Measurements from ENCODE around the gene CNTNAP2.
A peak's percentile ranks its signal among the peaks of the same experiment; 100 is the strongest.
"Not testable (repeated sequence)": the region's sequence is repeated elsewhere in the genome, so short reads cannot be mapped to it uniquely, and the experiment has no call there.

CNTNAP2 gene

GRCh38 chr7:148385009-148385682, 2268.5 kb downstream of the CNTNAP2 start:
- no peak for DNase-seq

- DNase-seq, result no peak
Observed at GRCh38 chr7:148390381-148390780, 2273.8 kb downstream of the CNTNAP2 start.

- no peak for DNase-seq
Observed at GRCh38 chr7:148391591-148391990, 2275.0 kb downstream of the CNTNAP2 start.

- no peak for DNase-seq
Observed at GRCh38 chr7:148394582-148394981, 2278.0 kb downstream of the CNTNAP2 start.

DNA sequence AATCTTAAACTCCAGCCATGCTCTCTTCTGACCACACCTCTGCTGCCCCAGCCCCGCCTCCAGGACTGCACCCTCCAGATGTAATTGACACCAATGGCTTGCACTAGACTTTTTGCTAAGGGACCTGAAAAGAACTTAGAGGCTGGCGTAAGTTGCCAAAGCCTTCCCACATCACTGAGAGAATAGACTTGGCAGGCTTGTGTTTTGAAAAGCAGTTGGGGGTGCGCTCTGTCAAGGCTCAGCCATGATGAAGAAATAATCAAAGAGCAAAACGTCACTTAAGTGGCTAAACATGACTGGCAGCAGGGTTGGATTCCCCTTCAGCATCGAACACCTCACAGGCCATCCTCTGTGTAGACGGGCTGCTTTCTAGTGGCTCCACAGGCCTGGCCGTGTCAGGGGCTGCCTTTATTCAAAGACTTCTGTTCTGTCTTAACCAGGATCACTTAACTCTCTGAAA, 2278.8 kb downstream of the CNTNAP2 start:
- no peak for DNase-seq

DNA sequence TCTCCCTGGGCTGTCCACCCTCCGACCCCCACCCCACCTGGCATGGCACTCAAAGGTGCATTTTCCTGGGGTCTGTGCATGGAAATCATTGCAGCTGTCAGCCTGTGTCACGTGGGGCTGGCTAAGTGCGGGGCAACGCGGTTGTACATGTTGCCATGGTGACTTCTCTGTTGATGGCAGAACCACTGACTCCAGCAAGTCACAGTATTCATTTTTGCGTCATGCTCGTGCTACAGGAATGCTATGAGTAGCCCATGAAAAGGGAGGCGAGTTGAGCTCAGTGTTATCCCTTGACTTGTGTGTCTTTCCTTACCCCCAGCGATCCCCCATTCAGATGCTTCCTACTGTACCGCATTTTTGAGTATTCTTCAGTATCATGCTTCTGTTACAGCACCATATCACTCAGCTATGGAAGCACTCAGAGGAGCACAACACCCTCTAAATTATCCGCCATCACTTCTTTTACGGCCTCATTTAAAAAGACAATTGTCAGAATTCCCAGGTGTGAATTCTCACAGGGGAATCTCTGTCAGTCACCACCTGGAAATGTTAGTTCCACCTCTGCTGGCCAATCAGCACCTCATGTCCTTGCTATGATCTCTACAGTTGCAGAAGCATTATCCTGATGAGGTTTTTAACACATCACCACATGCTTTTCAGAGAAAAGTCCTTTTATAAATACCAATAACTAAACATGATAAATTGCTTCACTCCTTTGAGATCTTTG, 2279.6 kb downstream of the CNTNAP2 start:
- no peak for DNase-seq

GRCh38 chr7:148397056-148397455, 2280.5 kb downstream of the CNTNAP2 start:
- no peak for DNase-seq

GRCh38 chr7:148397551-148397950, 2280.9 kb downstream of the CNTNAP2 start:
- DNase-seq, result no peak

DNA sequence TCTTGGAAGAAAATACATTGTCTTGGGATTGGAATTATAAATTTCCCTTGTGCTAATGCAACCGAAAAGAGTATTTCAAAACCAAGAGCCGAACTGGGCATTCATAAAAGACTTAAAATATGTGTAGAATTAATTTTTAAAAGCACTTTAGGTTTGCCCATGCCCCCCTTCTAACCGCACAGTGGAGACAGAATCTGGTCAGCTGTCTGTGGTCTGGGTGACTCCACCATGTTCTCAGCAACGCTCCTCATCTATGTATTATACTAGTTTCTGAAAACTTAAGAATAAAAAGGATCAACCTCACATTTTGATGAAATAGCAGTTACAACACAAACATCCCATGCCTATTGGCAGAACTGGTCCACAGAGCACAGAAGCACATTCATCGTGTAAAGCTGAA, 2281.4 kb downstream of the CNTNAP2 start:
- DNase-seq, result no peak

DNA sequence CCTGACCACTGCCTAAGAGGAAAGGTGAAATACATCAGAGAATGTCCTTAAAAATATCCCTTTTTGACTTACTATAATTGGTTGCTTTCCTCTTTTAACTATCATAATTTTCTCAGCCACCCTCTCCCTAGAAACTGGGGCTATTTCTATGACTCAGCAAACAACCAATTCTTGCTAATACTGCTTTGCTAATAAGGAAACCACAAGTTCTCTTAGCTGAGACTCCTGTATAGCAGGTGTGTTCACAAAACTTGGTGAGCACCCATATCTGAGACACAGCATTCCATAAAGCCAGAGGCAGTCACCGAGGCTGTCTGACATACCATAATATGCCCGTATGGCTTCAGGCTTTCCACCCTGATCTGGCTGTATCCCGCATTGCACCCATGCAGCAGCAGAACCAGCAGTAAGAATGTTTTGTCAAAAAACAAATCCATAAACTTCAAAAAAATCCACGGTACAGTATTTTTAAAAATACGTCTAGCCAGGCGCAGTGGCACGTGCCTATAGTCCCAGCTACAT, 2282.3 kb downstream of the CNTNAP2 start:
- no peak for DNase-seq

DNA sequence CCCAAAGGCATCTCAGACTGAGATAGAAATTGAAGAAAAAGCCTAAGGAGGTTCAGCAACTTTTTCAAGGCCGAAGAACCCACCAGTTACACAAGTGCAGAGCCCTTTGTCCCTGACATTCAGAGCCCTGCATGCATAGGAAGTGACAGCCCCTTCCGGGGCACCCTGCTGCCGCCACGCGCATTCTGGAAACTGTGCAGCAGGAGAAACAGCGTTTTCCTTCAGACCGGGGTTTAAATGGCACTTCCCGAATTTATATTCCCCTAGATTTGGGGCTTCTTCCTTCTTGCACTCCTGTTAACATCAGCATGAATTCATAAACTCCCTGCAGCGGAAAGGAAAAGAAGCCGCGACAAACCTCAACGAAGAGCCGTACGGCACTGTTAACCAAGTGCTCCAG, 2283.5 kb downstream of the CNTNAP2 start:
- no peak for DNase-seq

DNA sequence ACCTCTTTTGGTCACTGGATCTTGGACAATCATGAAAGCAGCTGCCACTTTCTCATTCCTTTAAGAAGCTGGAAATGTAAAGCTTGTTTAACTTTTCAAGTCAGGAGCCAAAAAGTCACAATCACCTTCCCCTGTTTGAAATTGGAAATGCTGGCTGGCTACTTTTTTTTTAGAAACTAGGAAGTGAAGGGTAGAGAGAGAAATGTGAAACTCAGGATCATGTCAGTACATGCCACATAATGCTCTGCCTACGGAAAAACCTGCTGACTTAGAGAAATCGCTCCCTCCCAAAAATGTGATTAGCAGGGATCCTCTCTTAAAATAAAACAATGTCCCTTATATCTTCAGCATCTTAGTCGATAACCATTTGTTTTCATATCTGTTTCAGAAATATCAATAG, 2285.6 kb downstream of the CNTNAP2 start:
- DNase-seq, result peak; percentile 66

- DNase-seq, result no peak
Observed at GRCh38 chr7:148403466-148403993, 2286.9 kb downstream of the CNTNAP2 start.

DNA sequence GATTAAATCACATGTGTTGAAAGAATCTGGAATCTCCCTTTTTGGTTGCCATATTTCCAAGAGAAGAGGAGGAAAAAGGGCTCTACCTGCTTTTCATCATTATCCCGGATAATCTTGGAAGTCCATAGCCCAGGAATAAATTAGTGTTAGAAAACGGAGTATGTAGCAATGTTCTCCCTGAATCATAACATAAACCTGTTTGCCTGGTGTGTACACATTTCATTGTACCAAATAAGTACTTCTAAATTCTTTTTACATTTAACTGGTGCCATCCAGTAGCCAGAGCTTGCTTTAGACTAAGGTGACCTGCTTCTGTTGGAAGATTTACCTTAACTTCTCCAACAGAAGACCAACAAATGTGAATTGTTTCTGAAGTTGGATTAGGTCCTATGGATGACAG, 2291.7 kb downstream of the CNTNAP2 start:
- no peak for DNase-seq

DNA sequence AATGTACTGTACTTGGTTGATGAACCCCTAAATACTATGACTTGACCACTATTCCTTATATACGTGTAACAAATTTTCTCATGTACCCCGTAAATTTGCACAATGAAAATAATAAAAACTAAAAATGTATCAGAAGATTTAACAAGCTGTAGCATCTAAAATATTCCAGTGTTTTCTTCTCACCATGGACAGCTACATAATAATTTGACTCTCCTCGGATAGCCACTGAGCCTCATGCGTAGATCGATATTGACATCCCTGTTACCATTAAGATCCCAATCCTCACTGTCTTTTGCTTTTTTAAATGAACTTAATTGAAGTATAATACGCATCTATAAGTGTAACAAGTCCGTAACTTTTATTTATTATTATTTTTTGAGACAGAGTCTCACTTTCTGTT, 2294.3 kb downstream of the CNTNAP2 start:
- DNase-seq, result no peak

- no peak for DNase-seq
Observed at GRCh38 chr7:148412691-148413090, 2296.1 kb downstream of the CNTNAP2 start.

GRCh38 chr7:148419856-148420832, 2303.5 kb downstream of the CNTNAP2 start:
- no peak for DNase-seq

DNA sequence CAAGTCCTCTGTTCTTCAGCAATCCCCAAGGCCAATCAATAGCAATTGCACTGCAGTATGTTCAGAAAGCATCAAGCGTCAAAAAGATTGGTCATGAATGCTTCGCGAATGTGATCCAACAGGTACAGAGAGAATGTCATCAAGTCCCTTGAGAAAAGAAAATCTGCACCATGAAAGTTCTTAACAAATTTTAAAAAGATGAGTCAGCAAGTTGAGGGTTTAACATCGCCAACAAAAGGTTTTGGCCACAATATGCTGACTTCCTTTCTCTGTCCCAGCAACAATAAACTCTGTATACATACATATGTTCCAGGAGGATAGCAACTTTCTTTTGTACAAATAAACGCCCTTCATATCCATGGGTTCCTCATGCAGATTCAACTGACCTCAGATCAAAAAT, 2305.4 kb downstream of the CNTNAP2 start:
- no peak for DNase-seq

- DNase-seq, result not testable (repeated sequence)
Observed at GRCh38 chr7:148426393-148426792, 2309.8 kb downstream of the CNTNAP2 start.

GRCh38 chr7:148430690-148431089, 2314.1 kb downstream of the CNTNAP2 start:
- DNase-seq, result not testable (repeated sequence)

- no peak for DNase-seq
Observed at GRCh38 chr7:148433521-148434180, 2317.1 kb downstream of the CNTNAP2 start.

- no peak for DNase-seq
Observed at GRCh38 chr7:148434181-148434757, 2317.7 kb downstream of the CNTNAP2 start.

Data from NCI-H1105 (cell line).